ENCODE results near the gene FCER1G. TPM values are rescaled to one million over a fixed set of nuclear protein-coding genes. Genes with fewer than 3 reads are reported as not detected.

Gene FCER1G
- total and polyA plus RNA-seq, 2 of the 8 experiments (the other 6 are each of a cell fraction or from before 2014, with no cell fraction given) = 1.6 TPM; not detected in 1

DNA sequence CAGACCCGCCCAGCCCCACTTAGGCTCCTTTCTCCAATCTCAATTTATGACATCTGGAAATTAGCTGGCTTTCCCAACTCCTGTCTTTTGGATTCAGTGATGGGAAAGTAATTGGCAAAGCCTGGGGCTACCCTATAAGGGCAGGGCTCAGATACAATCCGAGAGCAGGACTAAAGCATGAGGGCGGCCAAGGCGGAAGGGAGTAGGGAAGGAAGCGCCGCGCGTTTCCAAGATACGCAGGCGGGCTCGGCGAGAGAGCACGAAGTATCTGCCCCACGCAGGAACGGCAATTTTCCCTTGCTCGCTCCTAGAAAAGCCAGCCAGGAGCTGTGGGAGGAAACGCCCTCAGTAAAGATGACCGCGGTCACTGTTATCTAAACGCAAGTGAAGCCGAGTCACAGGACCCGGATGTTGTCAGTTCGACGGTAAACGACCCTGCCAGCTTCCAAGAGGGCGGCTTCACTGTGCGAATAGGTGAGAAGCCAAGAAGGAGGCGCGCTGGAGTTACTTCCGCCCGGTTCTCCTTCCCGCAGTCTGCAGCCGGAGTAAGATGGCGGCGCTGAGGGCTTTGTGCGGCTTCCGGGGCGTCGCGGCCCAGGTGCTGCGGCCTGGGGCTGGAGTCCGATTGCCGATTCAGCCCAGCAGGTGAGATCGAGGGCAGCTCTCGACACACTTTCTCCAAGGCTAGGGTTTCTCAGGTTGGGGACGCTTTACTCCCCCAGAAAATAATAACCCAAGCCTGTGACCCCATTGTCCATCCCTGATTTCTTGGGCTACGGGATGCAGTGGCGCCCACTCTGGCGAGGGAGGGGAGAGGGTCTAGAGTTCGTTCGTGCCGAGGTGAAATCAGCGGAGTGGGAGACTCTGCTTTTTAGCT, 13.0 kb upstream of the FCER1G start, which contains the start of gene NDUFS2 (continued):
- TF ChIP-seq MAFK (IDR thresholded peaks at IDR 0.05; ENCODE audit: low read depth, low read length) = no peak; the same call in 1 of the 2 replicates
- no peak for TF ChIP-seq JUN (IDR thresholded peaks at IDR 0.05; ENCODE audit: low read depth, low read length)
- TF ChIP-seq TCF12 (IDR thresholded peaks at IDR 0.05; ENCODE audit: low read depth, low read length) = 0 out of 2 replicates have a peak, but pooled peaks have one; percentile 37
- TF ChIP-seq BACH1 (IDR thresholded peaks at IDR 0.05; ENCODE audit: low read length) = peak; percentile 35
- TF ChIP-seq KDM1A (IDR thresholded peaks at IDR 0.05; ENCODE audit: borderline replicate concordance, low read length) = no peak
- TF ChIP-seq KDM4A (IDR thresholded peaks at IDR 0.05; ENCODE audit: low read depth, low read length, severe bottlenecking) = no peak
- TF ChIP-seq KDM5A (IDR thresholded peaks at IDR 0.05; ENCODE audit: low read length) = peak; percentile 65
- TF ChIP-seq ATF2 (IDR thresholded peaks at IDR 0.05; ENCODE audit: low read length) = no peak
- TF ChIP-seq, protein P1, sequence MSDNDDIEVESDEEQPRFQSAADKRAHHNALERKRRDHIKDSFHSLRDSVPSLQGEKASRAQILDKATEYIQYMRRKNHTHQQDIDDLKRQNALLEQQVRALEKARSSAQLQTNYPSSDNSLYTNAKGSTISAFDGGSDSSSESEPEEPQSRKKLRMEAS (IDR thresholded peaks at IDR 0.05) = peak; percentile 27; the same call in 1 of the 2 replicates
- TF ChIP-seq SP2 (IDR thresholded peaks at IDR 0.05; ENCODE audit: low read length) = no peak
- 0 out of 2 replicates have a peak, but pooled peaks have one; percentile 7 for TF ChIP-seq SP1 (IDR thresholded peaks at IDR 0.05; ENCODE audit: low read depth, low read length)
- no peak for TF ChIP-seq FOSL1 (IDR thresholded peaks at IDR 0.05; ENCODE audit: insufficient read depth, low read depth, low read length)
- peak; percentile 27; the same call in 1 of the 2 replicates for TF ChIP-seq CHD1 (IDR thresholded peaks at IDR 0.05; ENCODE audit: low read depth, low read length)
- no peak for TF ChIP-seq HDAC6 (IDR thresholded peaks at IDR 0.05; ENCODE audit: low read depth, low read length)
- no peak for TF ChIP-seq RNF2 (IDR thresholded peaks at IDR 0.05; ENCODE audit: borderline replicate concordance, low read depth, low read length, missing control alignments, poor library complexity, severe bottlenecking)
- TF ChIP-seq CTCF (IDR thresholded peaks at IDR 0.05; ENCODE audit: control extremely low read depth in 1 of 3, insufficient read depth in 1 of 3, low read depth in 1 of 3, low read length in 3 of 3) = peak; percentile 31 to 62 (median 49)
- TF ChIP-seq RAD21 (IDR thresholded peaks at IDR 0.05 in 1 of 2, conservative IDR thresholded peaks at IDR 0.05 in 1 of 2; ENCODE audit: low read depth in 2 of 2, low read length in 2 of 2) = peak in 1 of 2 experiments; percentile 23; a peak in 1 of 4 replicates
- TF ChIP-seq TAF7 (optimal IDR thresholded peaks at IDR 0.05; ENCODE audit: borderline replicate concordance, low read depth, low read length) = peak; percentile 94
